GM23338 (cell line): Measurements from ENCODE around the gene PRPF39. TPM values are rescaled to one million over a fixed set of nuclear protein-coding genes. Genes with fewer than 3 reads are reported as not detected.

ENCODE experiments used
- ATAC-seq: fragments of 200-7000 bp; cut with Tn5 transposase; 3 replicates; pipeline ENCODE4 v1.9.1; 2020
- DNase-seq: peaks from one replicate; pipeline ENCODE4 v3.0.0-alpha.2; 2015; ENCODE audit warnings: low spot score
- H2AFZ ChIP-seq: fragments of 200-600 bp; sonication (generic); 2 replicates; pipeline ENCODE4 v1.8.0; 2016; ENCODE audit warnings: antibody characterized with exemption, mild to moderate bottlenecking, moderate library complexity
- H3F3A ChIP-seq: fragments of 200-600 bp; sonication (generic); replicated peaks from 2 replicates; pipeline ENCODE4 v1.8.0; 2017; ENCODE audit warnings: antibody characterized with exemption, mixed run types, low read depth
- H3K27ac ChIP-seq: fragments of 200-600 bp; sonication (generic); 2 replicates; pipeline ENCODE4 v1.6.1; 2016; ENCODE audit warnings: low read depth
- H3K27me3 ChIP-seq: fragments of 200-600 bp; sonication (generic); 2 replicates; pipeline ENCODE4 v1.8.0; 2016; ENCODE audit warnings: mild to moderate bottlenecking, mixed run types, moderate library complexity; ENCODE audit not compliant: insufficient read depth
- H3K36me3 ChIP-seq: fragments of 200-600 bp; sonication (generic); 2 replicates; pipeline ENCODE4 v1.8.0; 2016; ENCODE audit warnings: mild to moderate bottlenecking; ENCODE audit not compliant: insufficient read depth
- H3K4me1 ChIP-seq: fragments of 200-600 bp; sonication (generic); 2 replicates; pipeline ENCODE4 v1.8.0; 2016; ENCODE audit warnings: mild to moderate bottlenecking, moderate library complexity; ENCODE audit not compliant: insufficient read depth
- H3K4me2 ChIP-seq: fragments of 200-600 bp; sonication (generic); 2 replicates; pipeline ENCODE4 v1.7.1; 2017; ENCODE audit warnings: mixed run types
- H3K4me3 ChIP-seq: fragments of 200-600 bp; sonication (generic); 2 replicates; pipeline ENCODE4 v1.6.1; 2016; ENCODE audit warnings: mixed run types
- H3K79me2 ChIP-seq: fragments of 200-600 bp; sonication (generic); replicated peaks from 2 replicates; pipeline ENCODE4 v1.8.0; 2017; ENCODE audit warnings: mild to moderate bottlenecking; ENCODE audit not compliant: insufficient read depth
- H3K9me2 ChIP-seq: fragments of 200-600 bp; sonication (generic); 2 replicates; pipeline ENCODE4 v1.8.0; 2017; ENCODE audit not compliant: insufficient read depth
- H4K20me1 ChIP-seq: fragments of 200-600 bp; sonication (generic); replicated peaks from 2 replicates; pipeline ENCODE4 v1.8.0; 2017; ENCODE audit warnings: mild to moderate bottlenecking; ENCODE audit not compliant: insufficient read depth
- H3K27ac Mint-ChIP-seq: 2 replicates; pipeline ENCODE4 v1.8.0; 2020; ENCODE audit warnings: inconsistent platforms, mild to moderate bottlenecking, moderate library complexity, mixed read lengths
- H3K27me3 Mint-ChIP-seq: 3 replicates; pipeline ENCODE4 v1.8.0; 2022; ENCODE audit warnings: low read depth, mild to moderate bottlenecking, moderate library complexity, mixed read lengths, inconsistent platforms; ENCODE audit not compliant: insufficient read depth, poor library complexity
- H3K36me3 Mint-ChIP-seq: 3 replicates; pipeline ENCODE4 v1.8.0; 2021; ENCODE audit warnings: low read depth, mild to moderate bottlenecking, inconsistent platforms, moderate library complexity, mixed read lengths
- H3K4me1 Mint-ChIP-seq: 3 replicates; pipeline ENCODE4 v1.8.0; 2020; ENCODE audit warnings: mild to moderate bottlenecking, inconsistent platforms, mixed read lengths
- H3K4me3 Mint-ChIP-seq: 3 replicates; pipeline ENCODE4 v1.8.0; 2021; ENCODE audit warnings: moderate library complexity, mild to moderate bottlenecking, inconsistent platforms, mixed read lengths
- H3K9me3 Mint-ChIP-seq: 3 replicates; pipeline ENCODE4 v1.8.0; 2020; ENCODE audit warnings: moderate library complexity, mild to moderate bottlenecking, inconsistent platforms, mixed read lengths
- CREB1 ChIP-seq: fragments of 250-450 bp; sonication (Bioruptor Pico); IDR thresholded peaks from 2 replicates; pipeline ENCODE4 v1.5.0; 2020; ENCODE audit warnings: low read depth, mild to moderate bottlenecking, moderate library complexity
- CTCF ChIP-seq, 2 experiments: fragments of 200-600 bp in 1 of 2; sonication (generic) in 1 of 2; conservative IDR thresholded peaks; 2 replicates each; pipeline versions ENCODE4 v1.5.1 to v1.6.1; 2016 to 2017; ENCODE audit warnings: antibody characterized with exemption in 2 of 2, low read depth in 2 of 2, mild to moderate bottlenecking in 2 of 2, moderate library complexity in 1 of 2
- EZH2 ChIP-seq: fragments of 200-600 bp; sonication (generic); IDR thresholded peaks from one replicate; pipeline ENCODE4 v1.8.0; 2017; ENCODE audit warnings: antibody characterized with exemption, mild to moderate bottlenecking, low read depth; ENCODE audit not compliant: unreplicated experiment
- EZH2phosphoT487 ChIP-seq: fragments of 200-600 bp; sonication (generic); IDR thresholded peaks from one replicate; pipeline ENCODE4 v1.8.1; 2018; ENCODE audit warnings: antibody characterized with exemption; ENCODE audit not compliant: unreplicated experiment
- JUNB ChIP-seq: IDR thresholded peaks from one replicate; pipeline ENCODE4 v1.6.1; 2016; ENCODE audit warnings: antibody characterized with exemption; ENCODE audit not compliant: unreplicated experiment
- NANOG ChIP-seq: IDR thresholded peaks from 2 replicates; pipeline ENCODE4 v1.6.1; 2016; ENCODE audit warnings: antibody characterized with exemption, borderline replicate concordance
- POLR2AphosphoS5 ChIP-seq: IDR thresholded peaks from 2 replicates; pipeline ENCODE4 v1.6.1; 2016; ENCODE audit warnings: antibody characterized with exemption, low read depth
- REST ChIP-seq: IDR thresholded peaks from one replicate; pipeline ENCODE4 v1.6.1; 2018; ENCODE audit warnings: antibody characterized with exemption; ENCODE audit not compliant: unreplicated experiment
- ZNF114 ChIP-seq: fragments of 250-450 bp; sonication (Bioruptor Pico); IDR thresholded peaks from 2 replicates; pipeline ENCODE4 v1.5.0; 2020; ENCODE audit warnings: mild to moderate bottlenecking, moderate library complexity
- ZNF462 ChIP-seq: fragments of 250-450 bp; sonication (Bioruptor Pico); IDR thresholded peaks from 2 replicates; pipeline ENCODE4 v1.5.0; 2020; ENCODE audit warnings: mild to moderate bottlenecking, moderate library complexity
- polyA plus RNA-seq: library from polyadenylated mRNA; unstranded; fragments of >200 nt; fragmentation: Nextera tagmentation; extraction: Ambion mirVana; gene quantifications from 2 replicates; pipeline ENCODE4 v1.2.1, GENCODE V29; 2016
- total RNA-seq: library from RNA; depleted of rRNA; stranded (reverse); fragments of >200 nt; shearing (Covaris generic); gene quantifications from 2 replicates; pipeline ENCODE4 v1.2.3, GENCODE V29; 2014

Gene PRPF39
- total and polyA plus RNA-seq, 2 experiments from 2014 or later: 30.7 to 56.9 TPM

- TF ChIP-seq ZNF462 (CRISPR knock-in tag): no peak
- no peak for TF ChIP-seq EZH2phosphoT487
- TF ChIP-seq CTCF (conservative IDR thresholded peaks at IDR 0.05; ENCODE audit: low read depth in 2 of 2): no peak
- no peak for TF ChIP-seq CREB1 (CRISPR knock-in tag)
- TF ChIP-seq ZNF114: no peak
Observed at GRCh38 chr14:45095143-45095542, 11.2 kb downstream of the PRPF39 start (continued).

- H3K27ac Mint-ChIP-seq: no peak overlapping the region
- TF ChIP-seq POLR2AphosphoS5: no peak
- TF ChIP-seq ZNF114: no peak
- TF ChIP-seq EZH2phosphoT487: no peak
- TF ChIP-seq EZH2: no peak
- TF ChIP-seq REST: no peak
- no peak for TF ChIP-seq JUNB
- TF ChIP-seq CREB1 (CRISPR knock-in tag): no peak
- TF ChIP-seq NANOG: no peak
- H3K4me3 Mint-ChIP-seq: no peak overlapping the region
- Histone ChIP-seq H3K4me2 (no peak overlapping the region), H3K9me2 (no peaks in the 10 kb centered on the region), H3F3A (no peaks in the 10 kb centered on the region), H2AFZ (no peak overlapping the region), H3K4me1 (no peaks in the 10 kb centered on the region), H4K20me1 (peaks cover 27% of the 10 kb centered on the region), H3K79me2 (peaks cover 73% of the 10 kb centered on the region), H3K27me3 (no peaks in the 10 kb centered on the region), H3K4me3 (no peak overlapping the region), H3K27ac (no peak overlapping the region), H3K36me3 (peaks cover 34% of the 10 kb centered on the region)
- DNase-seq (no peak), ATAC-seq (no peak)
- H3K4me1 Mint-ChIP-seq: no peaks in the 10 kb centered on the region
- H3K36me3 Mint-ChIP-seq: peaks cover 55% of the 10 kb centered on the region
- H3K27me3 Mint-ChIP-seq: peaks cover 3% of the 10 kb centered on the region
- no peaks in the 10 kb centered on the region for H3K9me3 Mint-ChIP-seq
Observed at GRCh38 chr14:45096218-45096617, 12.3 kb downstream of the PRPF39 start.
